Measurements from ENCODE around the gene CC2D1A. TPM values are rescaled to one million over a fixed set of nuclear protein-coding genes. Genes with fewer than 3 reads are reported as not detected.

Gene CC2D1A
- polyA plus RNA-seq, 1 experiment, result 5.1 TPM

GRCh38 chr19:13955662-13956364 is 49.8 kb downstream of the CC2D1A start:
- no peaks in the 10 kb centered on the region for H3K27me3 ChIP-seq (ENCODE audit: control insufficient read depth, insufficient read depth, low read length)

GRCh38 chr19:13956365-13956744 is 50.4 kb downstream of the CC2D1A start:
- Histone ChIP-seq H3K27me3 (ENCODE audit: control insufficient read depth, insufficient read depth, low read length) (no peaks in the 10 kb centered on the region), H3K4me3 (ENCODE audit: low read depth, low read length) (no peak overlapping the region), H3K9me3 (ENCODE audit: control insufficient read depth, insufficient read depth, low read length) (no peaks in the 10 kb centered on the region; the same call in 1 of the 2 replicates), H3K27ac (ENCODE audit: low read depth, low read length) (no peak overlapping the region)
- no peak for DNase-seq (ENCODE audit: low read depth, low spot score)
- no peak for TF ChIP-seq CTCF (IDR thresholded peaks at IDR 0.05; ENCODE audit: low read depth, low read length)
- CTCF ChIA-PET, result interaction anchor here (1.1 kb wide), 1 partner anchor 76 kb away, joined by 3 read pairs; no protein-coding TSS in a partner anchor
- POLR2A ChIA-PET, result no interaction called here

More at GRCh38 chr19:13955662-13956364, 49.8 kb downstream of the CC2D1A start:
- TF ChIP-seq CTCF (IDR thresholded peaks at IDR 0.05; ENCODE audit: low read depth, low read length), result no peak
- CTCF ChIA-PET, result interaction anchor here (1.1 kb wide), 1 partner anchor 75 kb away, joined by 3 read pairs; no protein-coding TSS in a partner anchor
- no peak overlapping the region for H3K4me3 ChIP-seq (ENCODE audit: low read depth, low read length)
- H3K27ac ChIP-seq (ENCODE audit: low read depth, low read length), result no peak overlapping the region
- no peak for DNase-seq (ENCODE audit: low read depth, low spot score)
- H3K9me3 ChIP-seq (ENCODE audit: control insufficient read depth, insufficient read depth, low read length), result no peaks in the 10 kb centered on the region; the same call in 1 of the 2 replicates
- POLR2A ChIA-PET, result no interaction called here

GRCh38 chr19:13957051-13957450 is 51.0 kb downstream of the CC2D1A start:
- POLR2A ChIA-PET, result no interaction called here
- no peak for TF ChIP-seq CTCF (IDR thresholded peaks at IDR 0.05; ENCODE audit: low read depth, low read length)
- H3K27ac ChIP-seq (ENCODE audit: low read depth, low read length), result no peak overlapping the region
- no peak overlapping the region for H3K4me3 ChIP-seq (ENCODE audit: low read depth, low read length)
- H3K9me3 ChIP-seq (ENCODE audit: control insufficient read depth, insufficient read depth, low read length), result no peaks in the 10 kb centered on the region; the same call in 1 of the 2 replicates
- DNase-seq (ENCODE audit: low read depth, low spot score), result no peak
- CTCF ChIA-PET, result interaction anchor here (1.1 kb wide), 1 partner anchor 76 kb away, joined by 3 read pairs; no protein-coding TSS in a partner anchor
- H3K27me3 ChIP-seq (ENCODE audit: control insufficient read depth, insufficient read depth, low read length), result no peaks in the 10 kb centered on the region

GRCh38 chr19:13958043-13958442 is 52.0 kb downstream of the CC2D1A start:
- Histone ChIP-seq H3K27ac (ENCODE audit: low read depth, low read length) (no peak overlapping the region), H3K9me3 (ENCODE audit: control insufficient read depth, insufficient read depth, low read length) (no peaks in the 10 kb centered on the region; the same call in 1 of the 2 replicates), H3K4me3 (ENCODE audit: low read depth, low read length) (no peak overlapping the region), H3K27me3 (ENCODE audit: control insufficient read depth, insufficient read depth, low read length) (no peaks in the 10 kb centered on the region)
- POLR2A ChIA-PET, result no interaction called here
- no peak for DNase-seq (ENCODE audit: low read depth, low spot score)
- TF ChIP-seq CTCF (IDR thresholded peaks at IDR 0.05; ENCODE audit: low read depth, low read length), result no peak
- CTCF ChIA-PET, result no interaction called here
